Neural cell (in vitro differentiated cells): ENCODE results near the gene GOSR1.

Experiments used
- EZH2 ChIP-seq: fragments of 200-600, 300-800 bp; shearing (Covaris generic), sonication (generic); IDR thresholded peaks from 2 replicates; pipeline ENCODE4 v1.6.1; 2014; ENCODE audit warnings: antibody characterized with exemption, low read length, borderline replicate concordance, mild to moderate bottlenecking; ENCODE audit not compliant: insufficient read depth, poor library complexity, severe bottlenecking
- POLR2AphosphoS5 ChIP-seq: IDR thresholded peaks from 2 replicates; pipeline ENCODE4 v1.6.1; 2012
- RAD21 ChIP-seq: fragments of 450-650 bp; conservative IDR thresholded peaks from 2 replicates; pipeline ENCODE4 v1.6.1; 2014; ENCODE audit warnings: antibody characterized with exemption, mild to moderate bottlenecking, moderate library complexity
- SMC3 ChIP-seq: fragments of 450-650 bp; conservative IDR thresholded peaks from 2 replicates; pipeline ENCODE4 v1.6.1; 2014; ENCODE audit warnings: antibody characterized with exemption, mild to moderate bottlenecking, moderate library complexity; ENCODE audit not compliant: poor library complexity
- TF ChIP-seq, protein P1 (sequence below): fragments of 450-650 bp; IDR thresholded peaks from 2 replicates; pipeline ENCODE4 v1.5.1; 2014; ENCODE audit warnings: antibody characterized with exemption, mild to moderate bottlenecking, moderate library complexity; ENCODE audit not compliant: poor library complexity, severe bottlenecking
- TF ChIP-seq, protein P2 (sequence below): IDR thresholded peaks from 2 replicates; pipeline ENCODE4 v1.6.1; 2012; ENCODE audit warnings: borderline replicate concordance

DNA sequence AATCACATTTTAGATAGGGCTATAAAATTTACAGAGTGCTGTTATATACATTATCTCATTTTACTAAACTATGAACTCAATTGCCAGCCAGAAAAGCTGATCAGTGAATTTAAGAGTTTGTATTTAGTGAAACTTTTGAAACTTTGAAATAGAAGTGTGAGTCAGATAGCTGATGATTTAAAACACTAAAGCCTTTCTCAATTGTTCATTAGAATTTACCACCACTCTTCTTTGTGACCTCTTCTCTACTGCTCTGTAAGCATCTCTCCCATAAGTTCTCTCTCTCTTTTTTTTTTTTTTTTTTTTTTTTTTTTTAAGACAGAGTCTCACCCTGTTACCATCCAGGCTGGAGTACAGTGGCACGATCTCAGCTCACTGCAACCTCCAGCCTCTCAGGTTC, 43.7 kb downstream of the GOSR1 start:
- TF ChIP-seq POLR2AphosphoS5 (no peak), RAD21 (no peak), EZH2 (no peak), SMC3 (no peak)
- TF ChIP-seq, protein P1, sequence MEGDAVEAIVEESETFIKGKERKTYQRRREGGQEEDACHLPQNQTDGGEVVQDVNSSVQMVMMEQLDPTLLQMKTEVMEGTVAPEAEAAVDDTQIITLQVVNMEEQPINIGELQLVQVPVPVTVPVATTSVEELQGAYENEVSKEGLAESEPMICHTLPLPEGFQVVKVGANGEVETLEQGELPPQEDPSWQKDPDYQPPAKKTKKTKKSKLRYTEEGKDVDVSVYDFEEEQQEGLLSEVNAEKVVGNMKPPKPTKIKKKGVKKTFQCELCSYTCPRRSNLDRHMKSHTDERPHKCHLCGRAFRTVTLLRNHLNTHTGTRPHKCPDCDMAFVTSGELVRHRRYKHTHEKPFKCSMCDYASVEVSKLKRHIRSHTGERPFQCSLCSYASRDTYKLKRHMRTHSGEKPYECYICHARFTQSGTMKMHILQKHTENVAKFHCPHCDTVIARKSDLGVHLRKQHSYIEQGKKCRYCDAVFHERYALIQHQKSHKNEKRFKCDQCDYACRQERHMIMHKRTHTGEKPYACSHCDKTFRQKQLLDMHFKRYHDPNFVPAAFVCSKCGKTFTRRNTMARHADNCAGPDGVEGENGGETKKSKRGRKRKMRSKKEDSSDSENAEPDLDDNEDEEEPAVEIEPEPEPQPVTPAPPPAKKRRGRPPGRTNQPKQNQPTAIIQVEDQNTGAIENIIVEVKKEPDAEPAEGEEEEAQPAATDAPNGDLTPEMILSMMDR, result no peak
- TF ChIP-seq, protein P2, sequence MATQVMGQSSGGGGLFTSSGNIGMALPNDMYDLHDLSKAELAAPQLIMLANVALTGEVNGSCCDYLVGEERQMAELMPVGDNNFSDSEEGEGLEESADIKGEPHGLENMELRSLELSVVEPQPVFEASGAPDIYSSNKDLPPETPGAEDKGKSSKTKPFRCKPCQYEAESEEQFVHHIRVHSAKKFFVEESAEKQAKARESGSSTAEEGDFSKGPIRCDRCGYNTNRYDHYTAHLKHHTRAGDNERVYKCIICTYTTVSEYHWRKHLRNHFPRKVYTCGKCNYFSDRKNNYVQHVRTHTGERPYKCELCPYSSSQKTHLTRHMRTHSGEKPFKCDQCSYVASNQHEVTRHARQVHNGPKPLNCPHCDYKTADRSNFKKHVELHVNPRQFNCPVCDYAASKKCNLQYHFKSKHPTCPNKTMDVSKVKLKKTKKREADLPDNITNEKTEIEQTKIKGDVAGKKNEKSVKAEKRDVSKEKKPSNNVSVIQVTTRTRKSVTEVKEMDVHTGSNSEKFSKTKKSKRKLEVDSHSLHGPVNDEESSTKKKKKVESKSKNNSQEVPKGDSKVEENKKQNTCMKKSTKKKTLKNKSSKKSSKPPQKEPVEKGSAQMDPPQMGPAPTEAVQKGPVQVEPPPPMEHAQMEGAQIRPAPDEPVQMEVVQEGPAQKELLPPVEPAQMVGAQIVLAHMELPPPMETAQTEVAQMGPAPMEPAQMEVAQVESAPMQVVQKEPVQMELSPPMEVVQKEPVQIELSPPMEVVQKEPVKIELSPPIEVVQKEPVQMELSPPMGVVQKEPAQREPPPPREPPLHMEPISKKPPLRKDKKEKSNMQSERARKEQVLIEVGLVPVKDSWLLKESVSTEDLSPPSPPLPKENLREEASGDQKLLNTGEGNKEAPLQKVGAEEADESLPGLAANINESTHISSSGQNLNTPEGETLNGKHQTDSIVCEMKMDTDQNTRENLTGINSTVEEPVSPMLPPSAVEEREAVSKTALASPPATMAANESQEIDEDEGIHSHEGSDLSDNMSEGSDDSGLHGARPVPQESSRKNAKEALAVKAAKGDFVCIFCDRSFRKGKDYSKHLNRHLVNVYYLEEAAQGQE, result no peak
